H1 (cell line): ENCODE data around the gene CTIF. TPM values are rescaled to one million over a fixed set of nuclear protein-coding genes. Genes with fewer than 3 reads are reported as not detected.
A peak's percentile ranks its signal among the peaks of the same experiment; 100 is the strongest.

Source experiments
- CTCF ChIA-PET: fragments of 300-600 bp; sonication (Branson Sonifier 250); formaldehyde crosslinking; loops from one replicate; lab custom pipeline; 2021; ENCODE audit not compliant: partially characterized antibody; lab: Charles Lee
- POLR2A ChIA-PET: fragments of 300-600 bp; sonication (Branson Sonifier 250); formaldehyde crosslinking; loops from one replicate; lab custom pipeline; 2021; ENCODE audit warnings: inconsistent platforms; ENCODE audit not compliant: partially characterized antibody; lab: Charles Lee
- DNase-seq, 2 experiments: peaks; one replicate each; pipeline versions ENCODE4 v3.0.0 to v3.0.0-alpha.2; 2010 to 2022; ENCODE audit warnings: low spot score in 2 of 2, low read depth in 1 of 2, mixed read lengths in 1 of 2
- FAIRE-seq: peaks from 2 replicates; lab custom pipeline; 2011; peaks lifted over from hg19 to GRCh38; lab: Jason Lieb, UNC
- H2AFZ ChIP-seq: 2 replicates; pipeline ENCODE4 v1.8.1; 2012; ENCODE audit warnings: low read length, inconsistent platforms
- H2AK5ac ChIP-seq: 2 replicates; pipeline ENCODE4 v1.6.1; 2013; ENCODE audit warnings: low read depth, low read length
- H2BK120ac ChIP-seq: replicated peaks from 2 replicates; pipeline ENCODE3; 2013; ENCODE audit warnings: low read depth, low read length, inconsistent platforms
- H2BK12ac ChIP-seq: 2 replicates; pipeline ENCODE4 v1.6.1; 2013; ENCODE audit warnings: low read depth, low read length
- H2BK15ac ChIP-seq: 2 replicates; pipeline ENCODE4 v1.6.1; 2013; ENCODE audit warnings: low read length
- H2BK20ac ChIP-seq: 2 replicates; pipeline ENCODE4 v1.6.1; 2013; ENCODE audit warnings: low read length
- H2BK5ac ChIP-seq: 2 replicates; pipeline ENCODE4 v1.6.1; 2013; ENCODE audit warnings: low read depth, low read length
- H3K14ac ChIP-seq: 2 replicates; pipeline ENCODE4 v1.6.1; 2013; ENCODE audit warnings: inconsistent platforms; ENCODE audit not compliant: insufficient read length
- H3K18ac ChIP-seq: 2 replicates; pipeline ENCODE4 v1.6.1; 2013; ENCODE audit warnings: low read length; ENCODE audit errors: extremely low read depth
- H3K23ac ChIP-seq: 2 replicates; pipeline ENCODE4 v1.6.1; 2013; ENCODE audit warnings: inconsistent platforms; ENCODE audit not compliant: insufficient read length
- H3K23me2 ChIP-seq: 2 replicates; pipeline ENCODE4 v1.6.1; 2013; ENCODE audit warnings: low read depth, low read length
- H3K27ac ChIP-seq: 2 replicates; pipeline ENCODE4 v1.6.1; 2011; ENCODE audit warnings: low read depth, low read length, inconsistent platforms
- H3K27me3 ChIP-seq, 4 experiments: replicated peaks in 1 of 4; 1 replicate in 1 of 4; 2 replicates in 3 of 4; pipeline versions ENCODE4 v1.6.1 to v1.8.1; 2011 to 2013; ENCODE audit warnings: low read length in 3 of 4, mild to moderate bottlenecking in 3 of 4, inconsistent platforms in 2 of 4, mixed read lengths in 2 of 4, moderate library complexity in 1 of 4; ENCODE audit not compliant: control insufficient read depth in 3 of 4, insufficient read depth in 3 of 4; ENCODE audit errors: extremely low read depth in 1 of 4
- H3K36me3 ChIP-seq, 4 experiments: 2 replicates each; pipeline versions ENCODE4 v1.6.1 to v1.8.1; 2011 to 2013; ENCODE audit warnings: mild to moderate bottlenecking in 4 of 4, low read length in 3 of 4, moderate library complexity in 2 of 4, control low read depth in 1 of 4, inconsistent platforms in 1 of 4; ENCODE audit not compliant: insufficient read depth in 4 of 4, control insufficient read depth in 2 of 4
- H3K4ac ChIP-seq: replicated peaks from 2 replicates; pipeline ENCODE3; 2013; ENCODE audit warnings: low read length, low read depth, mixed read lengths, inconsistent platforms; ENCODE audit not compliant: insufficient read length
- H3K4me1 ChIP-seq, 4 experiments: replicated peaks in 1 of 4; 1 replicate in 1 of 4; 2 replicates in 3 of 4; pipeline versions ENCODE4 v1.6.1 to v1.8.1; 2011 to 2013; ENCODE audit warnings: low read length in 3 of 4, inconsistent platforms in 2 of 4, mixed read lengths in 1 of 4; ENCODE audit not compliant: insufficient read depth in 4 of 4, control insufficient read depth in 3 of 4
- H3K4me2 ChIP-seq, 2 experiments: 2 replicates each; pipeline versions ENCODE4 v1.6.1 to v1.8.1; 2011 to 2013; ENCODE audit warnings: low read depth in 2 of 2, low read length in 2 of 2, control low read depth in 1 of 2, inconsistent platforms in 1 of 2, mild to moderate bottlenecking in 1 of 2; ENCODE audit not compliant: insufficient read depth in 1 of 2
- H3K4me3 ChIP-seq, 4 experiments: fragments of 200-600, 300-600 bp in 1 of 4; sonication (generic), shearing (Covaris generic), sonication (Bioruptor Twin) in 1 of 4; 2 replicates each; pipeline versions ENCODE4 v1.5.1 to v1.8.1; 2011 to 2016; ENCODE audit warnings: low read length in 4 of 4, low read depth in 3 of 4, control low read depth in 2 of 4, inconsistent platforms in 2 of 4, mild to moderate bottlenecking in 2 of 4, mixed read lengths in 1 of 4, moderate library complexity in 1 of 4; ENCODE audit not compliant: insufficient read depth in 2 of 4; ENCODE audit errors: extremely low read depth in 1 of 4
- H3K56ac ChIP-seq: replicated peaks from 2 replicates; pipeline ENCODE3; 2013; ENCODE audit warnings: low read depth, mild to moderate bottlenecking, mixed read lengths, low read length, inconsistent platforms; ENCODE audit not compliant: insufficient read length
- H3K79me1 ChIP-seq: 2 replicates; pipeline ENCODE4 v1.6.1; 2013; ENCODE audit warnings: low read depth, low read length, control low read depth
- H3K79me2 ChIP-seq, 2 experiments: 2 replicates each; pipeline versions ENCODE4 v1.6.1 to v1.8.1; 2012 to 2013; ENCODE audit warnings: low read length in 2 of 2, mild to moderate bottlenecking in 2 of 2, inconsistent platforms in 1 of 2; ENCODE audit not compliant: insufficient read depth in 2 of 2, control insufficient read depth in 1 of 2
- H3K9ac ChIP-seq, 4 experiments: replicated peaks in 1 of 4; 1 replicate in 1 of 4; 2 replicates in 3 of 4; pipeline versions ENCODE4 v1.6.1 to v1.8.1; 2011 to 2013; ENCODE audit warnings: low read depth in 3 of 4, low read length in 3 of 4, control low read depth in 2 of 4, mild to moderate bottlenecking in 2 of 4, moderate library complexity in 2 of 4, inconsistent platforms in 1 of 4; ENCODE audit errors: extremely low read depth in 1 of 4
- H3K9me3 ChIP-seq, 2 experiments: 2 replicates each; pipeline versions ENCODE4 v1.6.1 to v1.8.1; 2012 to 2013; ENCODE audit warnings: mild to moderate bottlenecking in 2 of 2, moderate library complexity in 2 of 2, control low read depth in 1 of 2, inconsistent platforms in 1 of 2, low read depth in 1 of 2, low read length in 1 of 2, mixed read lengths in 1 of 2; ENCODE audit not compliant: insufficient read depth in 2 of 2
- H4K20me1 ChIP-seq, 2 experiments: replicated peaks in 1 of 2; 2 replicates each; pipeline versions ENCODE3 to v1.8.1; 2011 to 2013; ENCODE audit warnings: inconsistent platforms in 2 of 2, low read length in 2 of 2, mild to moderate bottlenecking in 1 of 2; ENCODE audit not compliant: insufficient read depth in 2 of 2, control insufficient read depth in 1 of 2
- H4K5ac ChIP-seq: 2 replicates; pipeline ENCODE4 v1.6.1; 2013; ENCODE audit warnings: low read length, low read depth, mixed read lengths, inconsistent platforms; ENCODE audit not compliant: insufficient read length
- H4K8ac ChIP-seq: 2 replicates; pipeline ENCODE4 v1.8.0; 2013; ENCODE audit warnings: mild to moderate bottlenecking, moderate library complexity, low read length, inconsistent platforms; ENCODE audit not compliant: insufficient read depth; ENCODE audit errors: extremely low read depth
- H4K91ac ChIP-seq: replicated peaks from 2 replicates; pipeline ENCODE3; 2013; ENCODE audit warnings: low read length, mixed read lengths, inconsistent platforms; ENCODE audit not compliant: insufficient read length
- CHD1 ChIP-seq: IDR thresholded peaks from 2 replicates; pipeline ENCODE4 v1.6.1; 2012; ENCODE audit warnings: low read depth, low read length, improper control_type of control experiment
- EGR1 ChIP-seq: IDR thresholded peaks from 2 replicates; pipeline ENCODE4 v1.6.1; 2011; ENCODE audit warnings: low read depth, low read length, borderline replicate concordance
- GABPA ChIP-seq: IDR thresholded peaks from 2 replicates; pipeline ENCODE4 v1.6.1; 2011; ENCODE audit warnings: mild to moderate bottlenecking, low read length, moderate library complexity, borderline replicate concordance; ENCODE audit not compliant: insufficient read depth
- KDM4A ChIP-seq: IDR thresholded peaks from one replicate; pipeline ENCODE4 v1.7.1; 2012; ENCODE audit warnings: low read depth, mild to moderate bottlenecking, moderate library complexity, low read length, inconsistent platforms; ENCODE audit not compliant: severe bottlenecking
- POU5F1 ChIP-seq: IDR thresholded peaks from 2 replicates; pipeline ENCODE4 v1.6.1; 2011; ENCODE audit warnings: low read depth, mild to moderate bottlenecking, low read length, moderate library complexity
- TAF7 ChIP-seq: optimal IDR thresholded peaks from 2 replicates; pipeline ENCODE3; 2011; ENCODE audit warnings: low read depth, mild to moderate bottlenecking, inconsistent platforms, low read length, moderate library complexity, borderline replicate concordance
- whole genome bisulfite sequencing, 2 experiments: shearing (Covaris generic) in 1 of 2; methylation state at CpG; one replicate each; pipeline versions ENCODE4 v1.1.6 to v1.1.7; 2013 to 2015; ENCODE audit warnings: low lambda C conversion rate in 2 of 2, mixed read lengths in 2 of 2, inconsistent platforms in 1 of 2, low coverage in 1 of 2, missing lambda C conversion rate in 1 of 2; ENCODE audit not compliant: insufficient replicate concordance in 2 of 2, insufficient coverage in 1 of 2, insufficient read length in 1 of 2; ENCODE audit errors: extremely low coverage in 1 of 2, missing lambda C conversion rate in 1 of 2; 5-methylcytosine and 5-hydroxymethylcytosine counted together
- polyA plus RNA-seq, 7 experiments: library from polyadenylated mRNA; depleted of rRNA in 3 of 7; stranded (reverse) in 5 of 7; unstranded in 2 of 7; fragments of >200 nt in 5 of 7; fragments of 200-250 nt in 2 of 7; gene quantifications; 1 replicate in 5 of 7; 2 replicates in 1 of 7; 4 replicates in 1 of 7; pipeline versions ENCODE4 v1.2.1 to v1.2.3, GENCODE V29; 2011 to 2013; ENCODE audit warnings: missing spikeins in 2 of 7, mixed read lengths in 2 of 7
- total RNA-seq: library from RNA; stranded (reverse); fragmentation: NEBNext Ultra II Directional; extraction: Animal tissue kit (Norgen Biotek cat#: 25700); gene quantifications from 2 replicates; pipeline ENCODE4 v1.2.1, GENCODE V29; 2021
- TF ChIP-seq, protein P1 (sequence below): IDR thresholded peaks from 2 replicates; pipeline ENCODE4 v1.6.1; 2011; ENCODE audit warnings: low read depth, mild to moderate bottlenecking, low read length; ENCODE audit not compliant: insufficient read depth

The CTIF gene
- total and polyA plus RNA-seq, 2 of the 8 experiments (the other 6 are each of a cell fraction or from before 2014, with no cell fraction given) = 9.0 to 17.8 TPM

DNA sequence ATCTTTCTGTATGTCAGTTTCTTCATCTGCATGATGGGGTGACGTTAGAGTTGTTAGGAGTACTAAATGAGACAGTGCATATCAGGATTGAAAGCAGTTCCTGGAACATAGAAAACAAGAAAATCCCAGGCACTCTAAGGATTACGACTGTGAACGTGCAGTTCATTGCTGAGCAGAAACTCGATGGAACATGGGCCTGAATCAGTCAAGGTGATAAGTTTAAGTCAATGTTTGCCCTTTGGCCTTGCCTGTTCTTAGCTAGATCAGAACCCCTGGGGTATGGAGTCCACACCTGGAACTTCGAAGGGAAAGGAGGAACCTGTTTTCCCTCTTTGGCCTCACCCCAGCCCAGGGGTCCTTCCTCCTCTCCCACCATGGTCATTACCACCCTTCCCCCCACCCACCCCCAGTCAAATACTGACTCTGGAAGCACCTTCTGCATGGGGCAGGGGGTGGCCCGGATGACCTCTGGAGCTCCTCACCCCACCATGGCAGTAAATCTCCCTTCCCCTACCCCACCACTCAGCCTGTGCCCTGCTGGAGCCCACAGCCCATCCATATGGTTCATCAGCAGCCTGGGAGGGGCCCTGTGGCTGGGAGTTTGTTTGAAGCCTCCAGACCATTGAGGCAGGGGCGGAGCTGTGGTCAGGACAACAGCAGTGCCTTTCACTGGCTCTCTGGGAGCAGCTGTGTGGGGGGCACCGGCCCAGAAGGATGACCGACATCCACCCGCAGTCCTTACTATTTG is 247.8 kb downstream of the CTIF start:
- Histone ChIP-seq H3K4ac (no peak overlapping the region), H3K14ac (no peak overlapping the region), H2AFZ (no peak overlapping the region), H3K27ac (no peak overlapping the region), H3K23ac (no peak overlapping the region), H3K4me3 (no peak overlapping the region), H3K9ac (no peak overlapping the region), H3K36me3 (no peaks in the 10 kb centered on the region; a peak in 1 of 8 replicates), H4K20me1 (no peaks in the 10 kb centered on the region), H3K23me2 (no peaks in the 10 kb centered on the region), H3K4me2 (no peak overlapping the region), H2BK12ac (no peak overlapping the region), H3K79me2 (no peaks in the 10 kb centered on the region), H3K9me3 (no peaks in the 10 kb centered on the region), H3K79me1 (no peaks in the 10 kb centered on the region), H2BK20ac (no peak overlapping the region), H2BK120ac (no peak overlapping the region), H3K56ac (no peak overlapping the region), H2BK15ac (no peak overlapping the region), H4K8ac (0 out of 2 replicates have a peak overlapping the region, but pooled peaks have one; percentile 9), H2AK5ac (no peak overlapping the region), H3K4me1 (no peaks in the 10 kb centered on the region; a peak in 1 of 7 replicates), H3K27me3 (no peaks in the 10 kb centered on the region), H2BK5ac (no peak overlapping the region), H3K18ac (no peak overlapping the region), H4K91ac (no peak overlapping the region), H4K5ac (no peak overlapping the region)
- CTCF ChIA-PET = interaction anchor here (0.6 to 4.3 kb wide), 10 partner anchors 9 to 122 kb away, joined by 3 to 17 read pairs (median 4); no protein-coding TSS in a partner anchor
- TF ChIP-seq EGR1 = no peak
- no peak for TF ChIP-seq GABPA
- no peak for TF ChIP-seq POU5F1
- TF ChIP-seq, protein P1, sequence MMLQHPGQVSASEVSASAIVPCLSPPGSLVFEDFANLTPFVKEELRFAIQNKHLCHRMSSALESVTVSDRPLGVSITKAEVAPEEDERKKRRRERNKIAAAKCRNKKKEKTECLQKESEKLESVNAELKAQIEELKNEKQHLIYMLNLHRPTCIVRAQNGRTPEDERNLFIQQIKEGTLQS = no peak
- no peak for TF ChIP-seq KDM4A
- no peak for TF ChIP-seq CHD1
- TF ChIP-seq TAF7 = no peak
- no peak for FAIRE-seq
- POLR2A ChIA-PET = no interaction called here
- WGBS, 2 experiments = 81% methylated on average over 10 of the region's 10 CpGs; no CpG with 5 or more reads in 1 of the 2 experiments
- DNase-seq = no peak
